GM21447 (cell line): Measurements from ENCODE around the gene RXFP1.
"Not testable (repeated sequence)": the region's sequence is repeated elsewhere in the genome, so short reads cannot be mapped to it uniquely, and the experiment has no call there.

ENCODE experiments used
- ATAC-seq: cut with Tn5 transposase; IDR thresholded peaks from one replicate; pipeline ENCODE4 v1.9.1; 2021; ENCODE audit not compliant: unreplicated experiment

Gene RXFP1

DNA sequence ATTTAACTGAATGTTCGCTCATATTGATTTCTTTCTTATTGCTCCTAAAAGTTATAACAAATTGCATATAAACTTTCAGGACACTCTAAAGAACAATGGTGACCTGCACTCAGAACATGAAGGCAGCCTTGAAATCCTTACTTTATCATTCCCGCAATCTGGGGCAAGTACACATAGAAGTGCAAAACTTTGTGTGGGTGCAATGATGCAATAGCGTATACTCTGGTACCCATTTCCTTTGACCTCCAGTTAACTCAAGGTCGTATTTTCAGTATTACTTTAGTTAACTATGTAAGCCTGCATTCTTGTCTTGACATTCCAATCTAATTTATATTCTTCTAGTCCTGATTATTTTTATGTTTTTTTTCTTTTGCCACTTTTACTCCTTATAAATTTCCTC lies 85.3 kb downstream of the RXFP1 start:
- no peak for ATAC-seq

DNA sequence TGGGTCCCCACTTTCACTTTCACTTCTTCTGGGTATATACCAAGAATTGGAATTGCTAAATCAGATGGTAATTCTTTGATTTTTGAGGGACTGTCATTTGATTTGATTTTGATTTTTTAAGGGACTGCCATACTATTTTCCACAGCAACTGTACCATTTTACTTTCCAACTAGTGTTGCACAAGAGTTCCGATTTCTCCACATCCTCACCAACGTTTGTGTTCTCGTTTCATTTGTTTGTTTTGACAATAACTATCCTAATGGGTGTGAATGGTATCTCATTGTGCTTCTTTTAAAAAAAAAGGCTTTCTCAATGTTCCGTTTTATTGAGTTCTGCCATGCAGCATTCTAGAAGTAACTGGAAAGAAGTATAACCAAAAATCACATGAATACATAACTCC lies 87.4 kb downstream of the RXFP1 start:
- no peak for ATAC-seq

DNA sequence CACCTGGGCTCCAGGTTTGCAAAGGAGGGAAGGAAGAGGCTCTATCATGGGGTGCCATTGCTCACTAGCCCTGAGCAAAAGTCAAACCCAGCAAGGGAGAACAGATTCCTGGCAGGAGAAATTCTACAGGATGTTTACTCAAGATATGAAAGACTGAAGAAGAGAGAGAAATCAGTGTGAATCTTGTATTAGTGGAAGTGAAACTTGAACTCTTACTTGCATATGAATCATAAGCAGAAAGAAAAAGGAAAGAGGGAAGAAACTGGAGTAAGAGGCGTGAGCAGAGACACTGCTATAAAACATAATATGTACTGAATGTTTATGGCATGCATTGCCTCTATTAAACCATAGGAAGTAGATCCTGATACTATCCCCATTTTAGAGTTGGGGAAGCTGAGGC lies 89.1 kb downstream of the RXFP1 start:
- peak; percentile 94 for ATAC-seq

DNA sequence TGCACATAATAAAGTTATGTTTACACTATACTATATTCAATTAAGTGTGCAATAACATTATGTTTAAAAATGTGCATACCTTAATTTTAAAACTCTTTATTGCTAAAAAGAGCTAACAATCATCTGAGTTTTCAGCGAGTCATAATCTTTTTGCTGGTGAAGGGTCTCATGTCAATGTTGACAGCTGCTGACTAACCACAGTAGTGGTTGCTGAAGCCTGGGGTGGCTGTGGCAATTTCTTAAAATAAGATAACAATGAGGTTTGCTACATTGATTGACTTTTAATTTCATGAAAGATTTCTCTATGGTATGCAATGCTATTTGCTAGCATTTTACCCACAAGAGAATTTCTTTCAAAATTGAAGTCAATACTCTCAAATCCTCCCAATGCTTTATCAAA lies 91.4 kb downstream of the RXFP1 start:
- ATAC-seq: no peak

DNA sequence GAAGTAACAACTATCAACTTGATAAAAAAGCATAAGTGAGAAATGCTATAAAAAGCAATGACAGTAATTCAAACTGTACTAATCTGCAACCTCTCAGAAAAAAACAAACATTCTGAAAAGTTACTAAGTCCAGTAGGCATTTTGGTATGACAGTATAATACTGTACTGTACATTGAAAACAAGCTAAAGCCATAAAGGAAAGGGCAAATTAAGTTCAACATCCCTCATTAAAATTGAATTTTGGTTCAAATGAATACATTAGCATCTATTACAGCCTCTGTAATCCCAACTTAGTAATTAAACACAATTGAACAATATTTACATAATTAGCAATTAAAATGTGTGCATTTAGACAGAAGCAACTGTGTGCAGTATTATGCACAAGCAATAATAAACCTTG lies 96.3 kb downstream of the RXFP1 start:
- no peak for ATAC-seq

DNA sequence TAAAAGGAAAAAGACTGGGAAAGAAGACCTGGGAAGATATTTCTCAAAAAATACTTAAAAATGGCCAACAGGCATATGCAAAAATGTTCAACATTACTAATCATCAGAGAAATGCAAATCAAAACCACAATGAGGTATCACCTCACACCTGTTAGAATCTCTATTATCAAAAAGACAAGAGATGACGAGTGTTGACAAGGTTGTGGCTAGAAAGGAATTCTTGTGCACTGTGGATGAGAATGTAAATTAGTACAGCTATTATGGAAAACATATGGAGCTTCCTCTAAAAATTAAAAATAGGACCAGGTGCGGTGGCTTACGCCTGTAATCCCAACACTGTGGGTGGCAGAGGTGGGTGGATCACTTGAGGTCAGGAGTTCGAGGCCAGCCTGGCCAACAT lies 100.0 kb downstream of the RXFP1 start:
- no peak for ATAC-seq

DNA sequence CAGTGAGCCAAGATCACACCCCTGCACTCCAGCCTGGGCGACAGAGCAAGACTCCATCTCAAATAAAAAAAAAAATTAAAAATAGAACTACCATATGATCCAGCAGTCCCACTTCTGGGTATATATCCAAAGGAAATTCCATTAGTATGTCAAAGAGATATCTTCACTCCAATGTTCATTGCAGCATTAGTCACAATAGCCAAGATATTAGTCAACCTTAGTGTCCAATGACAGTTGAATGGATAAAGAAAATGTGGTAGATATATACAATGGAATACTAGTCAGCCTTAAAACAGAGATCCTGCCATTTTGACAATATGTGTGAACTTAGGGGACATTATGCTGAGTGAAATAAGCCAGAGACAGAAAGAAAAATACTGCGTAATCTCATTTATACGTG lies 100.6 kb downstream of the RXFP1 start:
- ATAC-seq: no peak

DNA sequence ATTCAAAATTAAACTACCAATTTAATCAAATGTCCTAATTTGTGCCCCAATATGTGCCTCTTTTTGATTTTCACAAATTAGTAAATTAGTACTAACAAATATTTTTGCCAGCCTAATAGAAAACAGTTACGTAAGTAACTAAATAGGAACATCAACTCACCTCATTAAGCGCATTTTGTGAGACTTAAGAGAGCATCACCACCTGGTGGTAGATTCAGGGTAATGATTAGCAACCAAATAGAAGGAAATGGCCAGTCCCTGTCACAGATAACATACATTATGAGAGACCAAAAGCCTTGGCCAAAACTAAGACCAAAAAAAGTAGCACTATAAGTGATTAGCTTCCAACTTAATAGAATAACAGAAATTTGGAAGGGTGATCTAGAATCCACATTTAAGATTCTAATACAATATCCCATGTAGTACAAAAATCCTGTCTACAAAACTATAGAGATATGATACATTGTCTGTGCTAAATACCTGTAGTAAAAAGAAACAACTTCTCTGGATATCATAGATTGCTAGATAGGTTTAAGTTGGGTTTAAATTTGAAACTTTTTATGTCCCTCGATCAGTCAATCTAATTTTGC lies 103.3 kb downstream of the RXFP1 start:
- peak; percentile 82 for ATAC-seq

DNA sequence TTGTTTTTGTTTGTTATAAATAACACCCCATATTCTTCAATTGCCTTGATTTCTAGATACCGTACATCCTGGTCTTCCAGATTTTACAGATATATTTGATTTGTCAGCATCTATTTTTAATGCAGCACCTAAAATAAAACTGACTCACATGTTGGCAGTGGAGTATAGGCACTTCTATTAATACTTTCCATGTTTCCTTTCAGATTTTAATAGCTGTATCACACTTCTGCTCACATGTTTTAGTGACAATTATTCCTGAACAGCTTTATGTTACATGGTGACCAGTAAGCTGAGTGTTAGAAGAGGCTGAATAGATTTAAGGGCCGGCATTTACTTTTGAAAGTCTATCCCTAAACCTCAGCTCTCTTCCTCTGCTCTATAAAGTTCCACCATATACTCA lies 103.9 kb downstream of the RXFP1 start:
- no peak for ATAC-seq

DNA sequence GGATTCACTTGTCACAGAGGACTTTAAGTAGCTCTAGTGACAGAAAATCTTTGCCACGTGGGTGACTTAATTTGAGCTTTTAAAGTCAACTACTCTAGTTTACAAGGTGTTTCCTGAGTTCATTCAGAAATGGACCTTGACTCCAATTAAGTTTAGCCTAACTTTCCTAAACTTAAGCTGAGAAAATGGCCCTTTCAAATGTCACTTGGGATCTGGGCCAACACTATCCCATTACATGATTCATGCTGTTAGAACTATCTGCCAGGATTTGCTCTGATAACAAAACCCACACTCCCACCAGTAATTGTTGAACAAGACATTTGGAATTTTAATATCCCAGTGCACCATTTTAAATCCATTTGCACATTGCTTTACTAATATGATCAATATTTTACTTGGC lies 109.2 kb downstream of the RXFP1 start:
- ATAC-seq: no peak

DNA sequence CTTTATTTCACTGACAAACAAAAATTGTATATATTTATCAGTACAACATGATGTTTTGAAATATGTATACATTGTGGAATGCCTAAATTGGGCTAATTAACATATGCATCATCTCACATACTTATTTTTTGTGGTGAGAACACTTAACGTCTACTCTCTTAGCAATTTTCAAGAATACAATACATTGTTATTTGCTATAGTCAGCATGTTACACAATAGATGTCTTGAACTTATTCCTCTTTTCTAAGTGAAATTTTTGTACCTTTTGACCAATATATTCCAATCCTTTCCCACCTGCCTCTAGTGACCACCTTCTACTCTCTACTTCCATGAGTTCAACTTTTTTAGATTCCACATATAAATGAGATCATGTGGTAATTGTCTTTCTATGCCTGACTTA lies 114.9 kb downstream of the RXFP1 start:
- ATAC-seq: no peak

DNA sequence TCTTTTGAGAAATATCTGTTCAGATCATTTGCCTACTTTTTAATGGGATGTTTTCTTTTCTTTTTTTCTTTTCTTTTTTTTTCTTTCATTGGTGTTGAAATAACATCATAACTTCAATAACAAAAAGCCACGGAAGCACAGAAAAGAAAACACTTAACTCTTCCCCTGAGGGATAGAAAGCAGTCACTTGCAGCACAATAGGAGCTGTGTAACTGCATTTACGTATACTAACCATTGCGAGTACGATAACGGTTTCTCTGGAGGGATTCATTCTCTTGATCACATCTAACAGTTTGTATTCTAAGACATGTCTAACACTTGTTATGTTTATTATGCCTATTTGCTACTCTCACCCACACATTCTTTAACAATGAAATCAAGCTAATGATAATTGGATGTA lies 122.7 kb downstream of the RXFP1 start:
- no peak for ATAC-seq

DNA sequence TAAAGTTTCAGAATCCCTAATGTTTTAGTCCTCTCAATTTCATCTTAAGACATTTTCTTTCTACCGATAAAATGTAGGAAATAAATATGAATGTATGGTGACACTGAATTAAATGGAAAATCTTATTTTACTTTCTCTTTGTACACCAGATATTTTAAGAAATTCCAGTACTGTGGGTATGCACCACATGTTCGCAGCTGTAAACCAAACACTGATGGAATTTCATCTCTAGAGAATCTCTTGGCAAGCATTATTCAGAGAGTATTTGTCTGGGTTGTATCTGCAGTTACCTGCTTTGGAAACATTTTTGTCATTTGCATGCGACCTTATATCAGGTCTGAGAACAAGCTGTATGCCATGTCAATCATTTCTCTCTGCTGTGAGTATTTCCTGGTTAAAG lies 123.1 kb downstream of the RXFP1 start:
- no peak for ATAC-seq

DNA sequence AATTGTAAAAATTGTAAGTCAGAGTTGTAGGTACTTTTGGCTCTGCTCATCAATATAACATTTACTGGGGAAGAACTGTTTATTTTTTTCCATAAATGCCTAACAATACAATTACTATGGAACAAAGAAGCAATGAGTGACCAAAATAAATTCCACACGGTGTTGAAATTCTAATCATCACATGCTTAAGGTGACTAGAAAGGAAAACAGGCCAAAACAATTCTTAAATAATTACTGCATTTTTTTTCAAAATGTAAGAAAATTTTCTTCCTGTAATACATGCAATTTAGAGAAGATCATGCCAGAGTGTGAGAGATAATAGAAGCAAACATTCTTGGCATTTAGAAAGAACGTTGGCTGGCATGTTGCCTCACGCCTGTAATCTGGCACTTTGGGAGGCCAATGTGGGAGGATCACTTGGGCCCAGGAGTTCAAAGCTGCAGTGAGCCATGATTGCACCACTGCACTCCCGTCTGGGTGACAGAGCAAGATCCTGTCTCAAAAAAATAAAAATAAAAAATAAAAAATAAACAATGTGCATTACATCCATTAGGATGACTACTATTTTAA lies 127.5 kb downstream of the RXFP1 start:
- no peak for ATAC-seq

DNA sequence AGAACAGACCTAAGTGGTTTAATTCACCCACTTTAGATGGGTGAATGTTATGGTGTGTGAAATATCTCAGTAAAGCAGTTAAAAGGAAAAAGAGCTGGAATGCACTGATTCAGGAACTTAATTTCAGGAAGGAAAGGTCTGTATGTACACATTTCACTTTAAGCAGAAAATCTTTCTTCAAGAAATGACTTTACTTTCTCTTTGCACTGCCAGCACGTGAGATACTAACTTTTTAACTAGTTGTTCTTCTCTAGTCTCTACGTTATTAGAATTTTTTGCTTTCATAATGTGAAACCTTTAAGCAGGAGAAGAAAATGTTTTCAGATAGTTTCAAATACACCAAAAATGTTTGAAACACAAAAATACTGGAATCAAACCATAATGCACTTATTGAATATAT lies 131.2 kb downstream of the RXFP1 start:
- ATAC-seq: no peak

DNA sequence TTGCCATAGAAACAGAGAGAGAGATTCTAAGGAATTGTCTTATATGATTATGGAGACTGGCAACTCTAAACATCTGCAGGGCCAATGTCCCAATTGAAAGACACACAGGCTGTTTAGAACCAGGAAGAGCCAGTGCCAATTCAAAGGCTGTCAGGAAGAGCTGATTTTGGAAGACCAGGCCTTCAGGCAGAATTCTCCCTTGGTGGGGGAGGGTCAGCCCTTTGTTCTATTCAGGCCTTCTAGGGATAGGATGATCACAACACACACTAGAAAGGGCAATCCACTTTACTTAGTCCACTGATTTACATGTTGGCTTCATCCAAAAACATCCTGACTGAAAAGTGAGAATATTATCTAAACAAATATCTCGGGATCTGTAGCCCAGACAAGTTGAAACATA lies 134.8 kb downstream of the RXFP1 start:
- no peak for ATAC-seq

DNA sequence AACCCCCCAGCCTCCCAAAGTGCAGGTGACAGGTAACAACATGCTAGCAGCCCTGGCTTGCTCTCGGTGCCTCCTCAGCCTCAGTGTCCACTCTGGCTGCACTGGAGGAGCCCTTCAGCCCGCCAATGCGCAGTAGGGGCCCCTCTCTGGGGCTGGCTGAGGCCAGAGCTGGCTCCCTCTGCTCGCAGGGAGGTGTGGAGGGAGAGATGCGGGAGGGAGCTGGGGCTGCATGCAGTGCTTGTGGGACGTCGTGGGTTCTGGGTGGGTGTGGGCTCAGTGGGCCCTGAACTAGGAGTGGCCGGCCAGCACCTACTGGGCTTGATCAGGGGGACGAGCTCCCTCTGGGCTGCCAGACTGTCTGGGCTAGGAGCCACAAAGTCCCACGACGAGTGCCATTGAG lies 135.6 kb downstream of the RXFP1 start:
- no peak for ATAC-seq

DNA sequence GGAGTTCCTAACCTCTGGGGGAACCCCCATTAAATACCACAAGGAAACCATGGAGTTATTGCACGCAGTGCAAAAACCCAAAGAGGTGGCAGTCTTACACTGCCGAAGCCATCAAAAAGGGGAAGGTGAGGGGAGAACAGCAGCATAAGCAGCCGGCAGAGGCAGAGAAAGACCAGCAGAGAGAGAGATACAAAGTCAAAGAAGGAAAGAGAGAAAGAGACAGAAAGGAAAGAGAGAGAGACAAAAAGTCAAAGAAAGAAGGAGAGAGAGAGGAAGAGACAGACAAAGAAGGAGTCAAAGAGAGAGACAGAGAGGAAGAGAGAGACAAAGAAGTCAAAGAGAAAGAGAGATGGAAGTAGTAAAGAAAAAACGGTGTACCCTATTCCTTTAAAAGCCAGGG lies 141.6 kb downstream of the RXFP1 start:
- ATAC-seq: not testable (repeated sequence)

DNA sequence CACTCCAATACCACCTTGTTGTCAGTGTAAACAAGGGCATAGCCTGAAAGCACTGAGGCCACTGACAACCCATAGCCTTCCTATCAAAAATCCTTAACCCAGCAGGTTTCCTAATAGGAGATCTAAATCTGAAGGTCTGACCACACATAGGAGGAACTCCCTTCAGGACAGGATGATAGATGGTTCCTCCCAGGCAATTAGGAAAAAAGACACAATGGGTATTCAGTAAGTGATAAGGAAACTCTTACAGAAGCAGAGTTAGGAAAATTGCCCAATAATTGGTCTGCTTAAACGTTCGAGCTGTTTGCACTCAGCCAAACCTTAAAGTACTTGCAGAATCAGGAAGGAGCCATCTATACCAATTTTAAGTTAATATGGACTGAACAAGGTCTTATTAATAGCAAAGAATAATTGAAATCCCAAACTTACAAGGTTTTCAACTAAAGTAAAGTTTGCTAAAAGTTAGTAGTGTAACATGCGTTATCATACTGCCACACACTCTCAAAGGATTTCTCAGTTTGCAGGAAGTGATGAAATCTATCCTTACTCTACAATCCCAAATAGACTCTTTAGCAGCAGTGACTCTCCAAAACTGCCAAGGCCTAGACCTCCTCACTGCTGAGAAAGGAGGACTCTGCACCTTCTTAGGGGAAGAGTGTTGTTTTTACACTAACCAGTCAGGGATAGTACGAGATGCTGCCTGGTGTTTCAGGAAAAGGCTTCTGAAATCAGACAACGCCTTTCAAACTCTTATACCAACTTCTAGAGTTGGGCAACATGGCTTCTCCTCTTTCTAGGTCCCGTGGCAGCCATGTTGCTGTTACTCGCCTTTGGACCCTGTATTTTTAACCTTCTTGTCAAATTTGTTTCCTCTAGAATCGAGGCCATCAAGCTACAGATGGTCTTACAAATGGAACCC lies 142.3 kb downstream of the RXFP1 start:
- ATAC-seq: not testable (repeated sequence)

DNA sequence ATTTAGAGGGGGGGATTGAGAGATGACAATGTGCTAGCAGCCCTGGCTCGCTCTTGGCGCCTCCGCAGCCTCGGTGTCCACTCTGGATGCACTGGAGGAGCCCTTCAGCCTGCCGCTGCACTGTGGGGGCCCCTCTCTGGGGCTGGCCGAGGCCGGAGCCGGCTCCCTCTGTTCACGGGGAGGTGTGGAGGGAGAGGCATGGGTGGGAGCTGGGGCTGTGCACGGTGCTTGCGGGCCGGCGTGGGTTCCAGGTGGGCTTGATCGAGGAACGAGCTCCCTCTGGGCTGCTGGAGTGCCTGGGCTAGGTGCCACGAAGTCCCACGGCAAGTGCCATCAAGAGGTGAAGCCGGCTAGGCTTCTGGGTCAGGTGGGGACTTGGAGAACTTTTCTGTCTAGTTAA lies 143.1 kb downstream of the RXFP1 start:
- ATAC-seq: no peak

DNA sequence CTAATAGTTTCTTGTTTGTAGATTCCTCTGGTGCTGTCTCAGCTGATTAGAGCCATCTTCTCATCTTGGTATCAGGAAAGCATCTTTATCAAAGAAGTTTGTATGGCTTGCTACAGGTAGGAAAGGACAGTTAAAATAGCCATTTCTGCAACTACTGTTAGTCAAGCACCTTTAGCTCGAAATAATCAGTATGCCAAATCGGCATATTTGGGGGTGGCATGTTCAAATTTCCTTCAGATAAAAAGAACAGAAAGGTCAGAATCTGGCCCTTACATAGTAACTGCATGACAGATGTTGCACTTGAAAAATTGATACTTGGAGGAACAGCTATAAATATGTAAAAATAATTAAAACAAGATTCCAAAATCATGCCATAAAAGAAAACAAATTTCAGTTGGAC lies 145.2 kb downstream of the RXFP1 start:
- ATAC-seq: no peak

DNA sequence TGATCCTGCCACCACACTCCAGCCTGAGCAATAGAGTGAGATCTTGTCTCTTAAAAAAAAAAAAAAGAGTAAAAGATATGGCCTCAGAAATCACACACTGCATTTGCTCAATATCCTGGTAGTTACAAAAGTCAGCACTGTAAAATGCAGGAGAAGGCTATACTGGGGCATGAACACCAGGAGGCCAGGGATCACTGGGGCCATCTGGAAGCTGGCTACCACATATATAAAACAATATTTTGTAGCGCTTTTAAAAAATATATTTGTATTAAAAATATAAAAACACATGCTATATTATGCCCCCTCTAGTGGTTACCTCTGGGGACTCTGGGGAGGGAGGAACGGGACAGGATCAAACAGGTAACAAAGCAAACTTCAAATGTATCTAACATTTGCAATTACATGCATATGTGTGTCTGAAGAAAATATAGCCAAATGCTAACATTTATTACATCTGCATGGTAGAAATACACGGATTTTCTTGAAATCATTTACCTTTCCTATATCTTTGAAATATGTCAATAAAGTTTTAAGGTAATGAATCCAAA lies 146.0 kb downstream of the RXFP1 start:
- ATAC-seq: no peak
